SU-DHL-6 (cell line): ENCODE measurements around the gene PVALEF.
"Not testable (repeated sequence)": the region's sequence is repeated elsewhere in the genome, so short reads cannot be mapped to it uniquely, and the experiment has no call there.

Experiments
- H2AFZ ChIP-seq: fragments of 200-600 bp; sonication (generic); 2 replicates; pipeline ENCODE4 v1.6.1; 2014; ENCODE audit warnings: low read depth, mild to moderate bottlenecking, moderate library complexity, mixed read lengths, antibody characterized with exemption, low read length; ENCODE audit not compliant: severe bottlenecking
- H3F3A ChIP-seq: fragments of 200-600 bp; shearing (Covaris generic); 2 replicates; pipeline ENCODE4 v1.6.0; 2016; ENCODE audit warnings: antibody characterized with exemption, mild to moderate bottlenecking; ENCODE audit not compliant: insufficient read depth
- H3K27ac ChIP-seq: fragments of 200-600 bp; sonication (generic); 2 replicates; pipeline ENCODE4 v1.5.1; 2016; ENCODE audit warnings: low read depth, mild to moderate bottlenecking, low read length, moderate library complexity, mixed read lengths
- H3K27me3 ChIP-seq: fragments of 200-600 bp; sonication (generic), shearing (Covaris generic); 2 replicates; pipeline ENCODE4 v1.6.0; 2014; ENCODE audit warnings: mild to moderate bottlenecking, low read length
- H3K36me3 ChIP-seq: fragments of 200-600 bp; sonication (generic); 2 replicates; pipeline ENCODE4 v1.6.1; 2014; ENCODE audit warnings: mild to moderate bottlenecking, low read length, mixed read lengths
- H3K4me2 ChIP-seq: fragments of 300-600, 200-600 bp; shearing (Covaris generic), sonication (generic); 2 replicates; pipeline ENCODE4 v1.6.0; 2014; ENCODE audit warnings: low read length, low read depth, mild to moderate bottlenecking; ENCODE audit not compliant: poor library complexity, severe bottlenecking
- H3K4me3 ChIP-seq: fragments of 200-600 bp; sonication (generic); 2 replicates; pipeline ENCODE4 v1.5.1; 2014; ENCODE audit warnings: antibody characterized with exemption, low read length, mild to moderate bottlenecking, mixed read lengths; ENCODE audit not compliant: insufficient read depth, poor library complexity, severe bottlenecking
- H3K79me2 ChIP-seq: fragments of 200-600 bp; sonication (generic); 2 replicates; pipeline ENCODE4 v1.6.1; 2014; ENCODE audit warnings: mild to moderate bottlenecking, low read length, moderate library complexity; ENCODE audit not compliant: insufficient read depth
- H3K9ac ChIP-seq: fragments of 200-600 bp; sonication (generic); 2 replicates; pipeline ENCODE4 v1.7.0; 2014; ENCODE audit warnings: mild to moderate bottlenecking, low read length
- H3K9me2 ChIP-seq: fragments of 200-600 bp; sonication (generic); replicated peaks from 2 replicates; pipeline ENCODE4 v1.6.1; 2014; ENCODE audit warnings: low read length; ENCODE audit not compliant: insufficient read depth
- H3K9me3 ChIP-seq: fragments of 200-600 bp; sonication (generic); 2 replicates; pipeline ENCODE4 v1.6.1; 2014; ENCODE audit warnings: low read length, mixed read lengths; ENCODE audit not compliant: insufficient read depth
- H4K20me1 ChIP-seq: fragments of 200-600 bp; sonication (generic); 2 replicates; pipeline ENCODE4 v1.6.1; 2014; ENCODE audit warnings: low read depth, mild to moderate bottlenecking, antibody characterized with exemption, low read length, moderate library complexity, mixed read lengths
- EZH2phosphoT487 ChIP-seq: fragments of 200-600 bp; sonication (generic), shearing (Covaris generic); conservative IDR thresholded peaks from 2 replicates; pipeline ENCODE4 v1.6.1; 2018; ENCODE audit warnings: mild to moderate bottlenecking, antibody characterized with exemption, low read length, moderate library complexity, mixed read lengths
- TF ChIP-seq, protein P1 (sequence below): fragments of 200-600 bp; sonication (generic); IDR thresholded peaks from one replicate; pipeline ENCODE4 v1.5.1; 2017; ENCODE audit warnings: antibody characterized with exemption, mild to moderate bottlenecking, low read length, moderate library complexity; ENCODE audit not compliant: insufficient read depth, poor library complexity, severe bottlenecking

PVALEF gene

DNA sequence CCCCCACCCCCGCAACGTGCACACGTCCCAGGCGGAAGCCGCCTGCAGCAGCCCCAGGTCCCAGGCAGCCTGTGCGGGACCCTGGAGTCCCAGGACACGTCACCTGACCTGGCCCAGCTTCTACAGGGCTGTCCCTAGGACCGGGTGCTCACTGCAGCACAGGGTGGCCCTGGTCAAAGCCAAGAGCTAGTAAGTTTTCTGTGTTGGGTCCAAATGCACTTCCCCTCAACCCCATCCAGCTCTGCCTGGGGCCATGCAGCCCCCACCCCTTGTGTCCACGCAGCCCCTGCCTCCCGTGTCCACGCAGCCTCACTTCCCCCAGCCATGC lies 22.1 kb upstream of the PVALEF start:
- Histone ChIP-seq H3K27me3 (no peaks in the 10 kb centered on the region), H3K36me3 (no peaks in the 10 kb centered on the region), H3K27ac (no peak overlapping the region), H3K79me2 (no peaks in the 10 kb centered on the region), H3K4me3 (no peak overlapping the region), H3K9me2 (no peaks in the 10 kb centered on the region), H2AFZ (no peak overlapping the region), H3K9ac (no peak overlapping the region), H3F3A (no peaks in the 10 kb centered on the region), H3K4me2 (no peak overlapping the region), H3K9me3 (no peaks in the 10 kb centered on the region; the same call in 1 of the 2 replicates), H4K20me1 (no peaks in the 10 kb centered on the region)
- TF ChIP-seq, protein P1, sequence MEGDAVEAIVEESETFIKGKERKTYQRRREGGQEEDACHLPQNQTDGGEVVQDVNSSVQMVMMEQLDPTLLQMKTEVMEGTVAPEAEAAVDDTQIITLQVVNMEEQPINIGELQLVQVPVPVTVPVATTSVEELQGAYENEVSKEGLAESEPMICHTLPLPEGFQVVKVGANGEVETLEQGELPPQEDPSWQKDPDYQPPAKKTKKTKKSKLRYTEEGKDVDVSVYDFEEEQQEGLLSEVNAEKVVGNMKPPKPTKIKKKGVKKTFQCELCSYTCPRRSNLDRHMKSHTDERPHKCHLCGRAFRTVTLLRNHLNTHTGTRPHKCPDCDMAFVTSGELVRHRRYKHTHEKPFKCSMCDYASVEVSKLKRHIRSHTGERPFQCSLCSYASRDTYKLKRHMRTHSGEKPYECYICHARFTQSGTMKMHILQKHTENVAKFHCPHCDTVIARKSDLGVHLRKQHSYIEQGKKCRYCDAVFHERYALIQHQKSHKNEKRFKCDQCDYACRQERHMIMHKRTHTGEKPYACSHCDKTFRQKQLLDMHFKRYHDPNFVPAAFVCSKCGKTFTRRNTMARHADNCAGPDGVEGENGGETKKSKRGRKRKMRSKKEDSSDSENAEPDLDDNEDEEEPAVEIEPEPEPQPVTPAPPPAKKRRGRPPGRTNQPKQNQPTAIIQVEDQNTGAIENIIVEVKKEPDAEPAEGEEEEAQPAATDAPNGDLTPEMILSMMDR: no peak

DNA sequence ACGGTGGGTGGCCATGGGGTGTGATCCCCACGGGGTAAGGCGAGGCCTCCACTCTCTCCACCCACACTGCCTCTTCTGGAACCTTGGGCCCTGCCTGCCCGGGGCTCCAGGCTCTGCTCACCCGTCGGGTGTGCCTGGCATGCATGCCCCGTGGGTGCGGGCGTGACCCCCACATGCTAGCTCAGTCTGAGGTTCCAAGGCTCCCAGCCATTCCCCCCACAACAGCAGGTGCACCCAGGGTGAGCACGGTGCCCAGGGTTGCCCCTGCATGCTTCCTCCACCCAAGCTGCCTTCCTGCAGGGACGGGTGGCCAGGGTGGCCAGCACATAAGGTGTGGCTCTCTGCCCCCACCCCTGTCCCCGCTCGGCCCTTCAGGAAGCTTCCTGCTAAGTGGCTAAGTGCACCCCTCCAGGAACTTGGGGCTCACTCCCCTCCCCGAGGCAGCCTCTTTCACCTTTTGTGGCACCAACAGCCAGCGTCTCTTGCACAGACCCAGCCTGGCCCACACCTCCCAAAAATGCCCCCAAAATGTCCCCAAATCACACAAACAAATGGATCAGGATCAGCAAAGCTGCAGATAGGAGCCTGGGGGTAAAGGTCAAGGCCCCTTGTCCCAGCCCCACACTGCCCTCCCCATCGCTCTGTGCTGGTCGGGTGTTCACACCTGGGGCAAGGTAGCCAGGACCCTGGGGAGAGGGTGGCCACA lies 21.4 kb upstream of the PVALEF start:
- no peak overlapping the region for H3K9ac ChIP-seq
- H4K20me1 ChIP-seq: no peaks in the 10 kb centered on the region
- H3K4me2 ChIP-seq: no peak overlapping the region
- H3K9me3 ChIP-seq: no peaks in the 10 kb centered on the region
- H3K27me3 ChIP-seq: no peaks in the 10 kb centered on the region
- H3K9me2 ChIP-seq: no peaks in the 10 kb centered on the region
- no peaks in the 10 kb centered on the region for H3K79me2 ChIP-seq
- H3K4me3 ChIP-seq: no peak overlapping the region
- TF ChIP-seq, protein P1: no peak
- no peak for TF ChIP-seq EZH2phosphoT487
- H2AFZ ChIP-seq: no peak overlapping the region
- H3K27ac ChIP-seq: no peak overlapping the region
- H3F3A ChIP-seq: no peaks in the 10 kb centered on the region
- no peaks in the 10 kb centered on the region for H3K36me3 ChIP-seq

GRCh38 chr17:81144423-81144781 lies 20.9 kb upstream of the PVALEF start:
- Histone ChIP-seq H3K9ac (no peak overlapping the region), H3K4me2 (no peak overlapping the region)

GRCh38 chr17:81146208-81146607 lies 19.1 kb upstream of the PVALEF start:
- H3K9me2 ChIP-seq, H3K4me3 ChIP-seq, H3K4me2 ChIP-seq, H3K79me2 ChIP-seq, H3K9me3 ChIP-seq, H3K27ac ChIP-seq, H2AFZ ChIP-seq, H3K36me3 ChIP-seq, H3K9ac ChIP-seq, H4K20me1 ChIP-seq, H3F3A ChIP-seq, H3K27me3 ChIP-seq: not testable (repeated sequence)

More at GRCh38 chr17:81144423-81144781, 20.9 kb upstream of the PVALEF start:
- H3K79me2 ChIP-seq: no peaks in the 10 kb centered on the region
- H3K27ac ChIP-seq: no peak overlapping the region
- no peaks in the 10 kb centered on the region for H3K9me3 ChIP-seq
- no peaks in the 10 kb centered on the region for H3K36me3 ChIP-seq
- no peaks in the 10 kb centered on the region for H3K9me2 ChIP-seq
- no peaks in the 10 kb centered on the region for H3F3A ChIP-seq
- no peaks in the 10 kb centered on the region for H3K27me3 ChIP-seq
- TF ChIP-seq, protein P1: no peak
- TF ChIP-seq EZH2phosphoT487: no peak
- no peaks in the 10 kb centered on the region for H4K20me1 ChIP-seq
- no peak overlapping the region for H3K4me3 ChIP-seq
- no peak overlapping the region for H2AFZ ChIP-seq
